Activated CD8-positive, alpha-beta T cell treated with anti-CD3 and anti-CD28 coated beads for 36 hours (primary cell): ENCODE measurements around the gene RACK1. TPM values are rescaled to one million over a fixed set of nuclear protein-coding genes. Genes with fewer than 3 reads are reported as not detected.
"Not testable (repeated sequence)": the region's sequence is repeated elsewhere in the genome, so short reads cannot be mapped to it uniquely, and the experiment has no call there.

Experiments used
- ATAC-seq: fragments of 200-7000 bp; cut with Tn5 transposase; one replicate; pipeline ENCODE4 v1.10.0; 2021; ENCODE audit warnings: mild to moderate bottlenecking, moderate library complexity
- CTCF ChIA-PET: fragments of 350-600 bp; sonication (Branson Sonifier 250); formaldehyde crosslinking; loops from one replicate; lab custom pipeline; 2021; ENCODE audit warnings: antibody characterized with exemption; lab: Charles Lee
- POLR2A ChIA-PET: fragments of 350-600 bp; sonication (Branson Sonifier 250); formaldehyde crosslinking; loops from one replicate; lab custom pipeline; 2021; ENCODE audit warnings: antibody characterized with exemption; lab: Charles Lee
- DNase-seq: peaks from one replicate; pipeline ENCODE4 v3.0.0-alpha.2; 2020
- H3K27ac Mint-ChIP-seq: one replicate; pipeline ENCODE4 v1.8.0; 2021; ENCODE audit warnings: mild to moderate bottlenecking, mixed read lengths
- H3K27me3 Mint-ChIP-seq: one replicate; pipeline ENCODE4 v1.8.0; 2021; ENCODE audit warnings: mixed read lengths
- H3K36me3 Mint-ChIP-seq: one replicate; pipeline ENCODE4 v1.8.0; 2021; ENCODE audit warnings: low read depth, mixed read lengths
- H3K4me1 Mint-ChIP-seq: one replicate; pipeline ENCODE4 v1.8.0; 2021; ENCODE audit warnings: low read depth, mixed read lengths
- H3K4me3 Mint-ChIP-seq: one replicate; pipeline ENCODE4 v1.8.0; 2021; ENCODE audit warnings: mild to moderate bottlenecking, moderate library complexity, mixed read lengths
- H3K9me3 Mint-ChIP-seq: one replicate; pipeline ENCODE4 v1.8.0; 2021; ENCODE audit warnings: mixed read lengths
- CTCF ChIP-seq: fragments of 200-600 bp; IDR thresholded peaks from one replicate; pipeline ENCODE4 v1.8.0; 2022; ENCODE audit warnings: antibody characterized with exemption, mild to moderate bottlenecking
- intact Hi-C: fragments of 100-400 bp; cut with micrococcal nuclease; formaldehyde crosslinking; loops from one replicate; pipeline ENCODE4 v1.10.0; 2022
- total RNA-seq, 2 experiments: library from RNA; stranded (reverse); gene quantifications; one replicate each; pipeline ENCODE4 v1.2.3, GENCODE V29; 2021

RACK1 gene
- total RNA-seq, 2 experiments from 2014 or later, result 2,759 to 2,801 TPM

- Mint-ChIP-seq H3K4me1 (no peaks in the 10 kb centered on the region), H3K27me3 (no peaks in the 10 kb centered on the region), H3K4me3 (no peak overlapping the region), H3K27ac (no peak overlapping the region), H3K9me3 (no peaks in the 10 kb centered on the region), H3K36me3 (no peaks in the 10 kb centered on the region)
- intact Hi-C loops, result no loop called here
- DNase-seq, result no peak
- TF ChIP-seq CTCF, result no peak
- ChIA-PET CTCF (no interaction called here), POLR2A (no interaction called here)
- no peak for ATAC-seq
These were observed 39.2 kb upstream of the RACK1 start for GRCh38 chr5:181282874-181283273.

GRCh38 chr5:181282415-181282814 lies 38.7 kb upstream of the RACK1 start:
- H3K9me3 Mint-ChIP-seq, H3K4me1 Mint-ChIP-seq, H3K27me3 Mint-ChIP-seq, CTCF ChIA-PET, H3K36me3 Mint-ChIP-seq, ATAC-seq, DNase-seq, H3K27ac Mint-ChIP-seq, H3K4me3 Mint-ChIP-seq, intact Hi-C loops, POLR2A ChIA-PET: not testable (repeated sequence)

DNA sequence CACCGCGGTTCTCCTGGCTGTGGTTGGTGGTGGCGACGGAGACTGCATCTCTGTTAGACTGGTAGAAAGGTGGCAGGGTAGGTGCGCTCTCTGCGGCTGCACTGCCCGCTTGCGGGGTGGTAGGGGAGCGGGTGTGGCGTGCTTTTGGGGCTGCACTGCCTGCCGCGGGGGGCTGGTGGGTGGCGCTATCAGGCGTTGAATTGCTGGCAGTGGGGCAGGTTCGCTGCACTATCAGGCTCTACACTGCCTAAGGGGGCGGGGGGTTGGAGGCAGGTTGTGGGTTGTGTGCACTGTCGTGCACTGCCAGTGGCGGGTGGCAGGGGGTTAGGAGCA lies 38.2 kb upstream of the RACK1 start:
- DNase-seq (no peak), ATAC-seq (no peak)
- no peaks in the 10 kb centered on the region for H3K9me3 Mint-ChIP-seq
- no peaks in the 10 kb centered on the region for H3K36me3 Mint-ChIP-seq
- CTCF ChIA-PET, result no interaction called here
- no peak overlapping the region for H3K27ac Mint-ChIP-seq
- no peaks in the 10 kb centered on the region for H3K27me3 Mint-ChIP-seq
- POLR2A ChIA-PET, result no interaction called here
- intact Hi-C loops, result no loop called here
- peaks cover 2% of the 10 kb centered on the region for H3K4me1 Mint-ChIP-seq
- no peak for TF ChIP-seq CTCF
- no peak overlapping the region for H3K4me3 Mint-ChIP-seq

DNA sequence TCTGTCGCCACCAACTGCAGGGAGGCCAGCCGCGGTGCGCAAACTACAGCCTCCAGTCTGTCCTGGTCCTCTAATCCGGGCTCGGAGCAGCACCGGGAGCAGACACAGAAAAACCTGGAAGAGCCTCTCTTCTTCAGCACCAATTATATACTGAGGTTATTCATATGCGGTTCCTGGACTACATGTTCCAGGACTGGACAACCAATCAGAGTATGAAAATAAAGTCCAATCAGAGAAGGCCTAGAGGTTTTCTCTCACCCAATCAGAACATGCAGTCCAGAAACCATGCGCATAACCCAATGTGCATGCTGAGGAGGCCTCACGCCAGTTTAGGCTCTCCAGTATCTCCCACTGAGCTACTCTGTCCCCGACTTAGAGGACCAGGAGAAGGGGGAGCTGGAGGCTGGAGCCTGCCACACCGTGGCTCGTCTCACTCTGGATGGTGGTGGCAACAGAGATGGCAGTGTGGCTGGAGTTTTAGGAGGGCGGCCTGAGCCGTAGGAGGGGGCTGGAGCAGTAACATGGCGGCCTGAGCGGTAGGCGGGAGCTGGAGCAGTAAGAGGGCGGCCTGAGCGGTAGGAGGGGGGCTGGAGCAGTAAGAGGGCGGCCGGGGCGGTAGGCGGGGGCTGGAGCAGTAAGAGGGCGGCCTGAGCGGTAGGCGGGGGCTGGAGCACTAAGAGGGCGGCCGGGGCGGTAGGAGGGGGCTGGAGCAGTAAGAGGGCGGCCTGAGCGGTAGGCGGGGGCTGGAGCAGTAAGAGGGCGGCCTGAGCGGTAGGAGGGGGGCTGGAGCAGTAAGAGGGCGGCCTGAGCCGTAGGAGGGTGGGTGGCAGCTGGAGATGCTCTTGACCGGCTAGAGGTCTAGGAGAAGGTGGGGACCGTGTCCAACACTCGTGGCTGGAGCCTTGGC lies 37.6 kb upstream of the RACK1 start:
- peaks cover 2% of the 10 kb centered on the region for H3K4me1 Mint-ChIP-seq
- POLR2A ChIA-PET, result interaction anchor here (1.2 kb wide), 1 partner anchor 21 kb away, joined by 3 read pairs; no protein-coding TSS in a partner anchor
- intact Hi-C loops, result no loop called here
- CTCF ChIA-PET, result no interaction called here
- H3K27me3 Mint-ChIP-seq, result no peaks in the 10 kb centered on the region
- no peak for ATAC-seq
- H3K36me3 Mint-ChIP-seq, result no peaks in the 10 kb centered on the region
- no peak for DNase-seq
- TF ChIP-seq CTCF, result no peak
- H3K4me3 Mint-ChIP-seq, result no peak overlapping the region
- H3K9me3 Mint-ChIP-seq, result no peaks in the 10 kb centered on the region
- no peak overlapping the region for H3K27ac Mint-ChIP-seq

DNA sequence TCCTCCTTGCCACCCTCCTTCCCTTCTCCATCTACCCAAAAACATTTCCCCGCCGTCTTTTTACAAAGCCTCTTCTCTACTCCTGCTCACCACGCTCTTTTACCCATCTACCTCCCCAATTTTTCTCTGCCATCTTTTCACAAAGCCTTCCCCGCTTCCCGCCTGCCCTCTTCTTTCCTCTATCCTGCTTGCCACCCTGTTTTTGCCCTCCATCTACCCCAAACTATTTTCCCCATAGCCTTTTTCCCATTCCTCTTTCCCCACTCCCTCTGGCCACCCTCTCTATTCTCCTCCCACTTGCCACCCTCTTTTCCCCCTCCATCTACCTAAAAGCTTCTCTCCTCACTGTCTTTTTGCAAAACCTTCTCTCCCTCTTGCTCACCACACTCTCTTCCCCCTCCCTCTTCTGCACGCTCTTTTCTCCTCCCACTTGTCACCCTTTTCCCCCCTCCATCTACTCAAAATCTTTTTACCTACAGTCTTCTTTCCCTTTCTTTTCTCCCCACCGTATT lies 36.6 kb upstream of the RACK1 start:
- no peak for DNase-seq
- ChIA-PET CTCF (no interaction called here), POLR2A (interaction anchor here (1.2 kb wide), 1 partner anchor 20 kb away, joined by 3 read pairs; no protein-coding TSS in a partner anchor)
- Mint-ChIP-seq H3K4me3 (no peak overlapping the region), H3K36me3 (no peaks in the 10 kb centered on the region), H3K4me1 (peaks cover 2% of the 10 kb centered on the region), H3K27me3 (no peaks in the 10 kb centered on the region), H3K27ac (no peak overlapping the region), H3K9me3 (no peaks in the 10 kb centered on the region)
- no peak for ATAC-seq
- intact Hi-C loops, result no loop called here
- TF ChIP-seq CTCF, result no peak

GRCh38 chr5:181273433-181273744 lies 29.7 kb upstream of the RACK1 start:
- H3K36me3 Mint-ChIP-seq, ATAC-seq, H3K9me3 Mint-ChIP-seq, H3K27ac Mint-ChIP-seq, CTCF ChIA-PET, POLR2A ChIA-PET, H3K4me1 Mint-ChIP-seq, intact Hi-C loops, DNase-seq, H3K27me3 Mint-ChIP-seq, H3K4me3 Mint-ChIP-seq: not testable (repeated sequence)
